Tongue (tissue), 2 donors: ENCODE data around the gene FGF14. TPM values are rescaled to one million over a fixed set of nuclear protein-coding genes. Genes with fewer than 3 reads are reported as not detected.
"Not testable (repeated sequence)": the region's sequence is repeated elsewhere in the genome, so short reads cannot be mapped to it uniquely, and the experiment has no call there.

ENCODE experiments used
- DNase-seq: peaks from one replicate; pipeline ENCODE4 v3.0.0-alpha.2; 2015
- total RNA-seq: library from RNA; depleted of rRNA; stranded (reverse); fragments of >200 nt; gene quantifications from one replicate; pipeline ENCODE4 v1.2.3, GENCODE V29; 2014

The FGF14 gene
- total RNA-seq, 1 donor from 2014 or later: 0.21 TPM

DNA sequence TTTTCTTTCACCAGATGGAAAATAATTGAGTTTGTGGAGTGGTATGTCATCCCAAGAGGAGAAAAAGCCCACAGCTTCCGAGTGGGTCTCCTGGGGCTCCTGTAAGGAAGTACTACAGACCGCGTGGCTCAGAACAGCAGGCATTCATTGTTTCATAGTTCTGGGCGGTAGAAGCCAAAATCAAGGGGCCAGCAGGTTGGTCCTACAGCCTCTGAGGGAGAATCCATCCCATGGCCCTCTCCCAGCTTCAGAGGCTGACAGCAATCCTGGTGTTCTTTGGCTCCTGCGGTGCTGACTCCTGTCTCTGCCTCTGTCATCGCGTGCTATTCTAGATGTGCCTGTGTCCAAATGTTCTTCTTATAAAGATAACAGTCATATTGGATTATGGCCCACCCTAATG lies 362.6 kb downstream of the FGF14 start:
- DNase-seq: no peak

GRCh38 chr13:102038787-102039186 lies 363.1 kb downstream of the FGF14 start:
- no peak for DNase-seq

DNA sequence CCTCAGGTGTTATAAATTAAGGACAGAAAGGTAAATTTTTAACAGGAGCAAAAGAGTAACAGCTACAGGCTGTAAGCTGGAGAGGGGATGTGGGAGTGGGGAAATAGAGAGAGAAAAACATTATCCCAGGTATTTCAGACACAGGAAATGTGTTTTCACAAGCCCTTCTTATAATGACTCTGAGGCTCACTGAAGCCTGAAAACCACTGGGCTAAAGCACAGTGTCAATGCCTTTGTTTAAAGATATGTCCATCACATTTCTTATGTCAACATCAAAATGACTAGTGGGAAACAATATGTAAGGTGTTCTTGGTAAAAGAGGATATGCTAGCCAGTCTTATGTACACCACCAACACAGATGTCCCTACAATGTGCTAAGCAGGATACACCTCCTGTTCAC lies 365.9 kb downstream of the FGF14 start:
- no peak for DNase-seq

DNA sequence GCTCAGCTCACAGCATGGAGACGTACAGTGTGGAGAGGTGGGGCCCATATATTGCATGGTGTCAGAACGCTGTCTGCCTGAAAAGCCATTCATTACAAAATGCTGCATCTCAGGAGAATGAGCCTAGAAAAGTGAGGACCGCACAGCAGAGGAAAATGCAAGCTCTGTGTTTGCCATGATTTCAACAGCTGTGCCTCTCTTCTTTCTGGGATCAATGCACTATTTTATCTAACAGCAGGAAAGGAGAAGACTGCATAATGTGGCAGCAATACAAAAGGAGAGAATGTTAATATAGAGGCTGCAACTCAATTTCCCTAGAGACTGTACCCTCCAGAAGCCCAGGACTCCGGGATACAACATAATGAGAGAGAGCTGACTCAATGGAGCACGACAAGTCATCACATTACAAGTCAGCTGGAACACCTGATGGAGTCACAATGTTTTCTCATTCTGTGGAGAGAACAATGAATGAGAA lies 368.0 kb downstream of the FGF14 start:
- DNase-seq: no peak

DNA sequence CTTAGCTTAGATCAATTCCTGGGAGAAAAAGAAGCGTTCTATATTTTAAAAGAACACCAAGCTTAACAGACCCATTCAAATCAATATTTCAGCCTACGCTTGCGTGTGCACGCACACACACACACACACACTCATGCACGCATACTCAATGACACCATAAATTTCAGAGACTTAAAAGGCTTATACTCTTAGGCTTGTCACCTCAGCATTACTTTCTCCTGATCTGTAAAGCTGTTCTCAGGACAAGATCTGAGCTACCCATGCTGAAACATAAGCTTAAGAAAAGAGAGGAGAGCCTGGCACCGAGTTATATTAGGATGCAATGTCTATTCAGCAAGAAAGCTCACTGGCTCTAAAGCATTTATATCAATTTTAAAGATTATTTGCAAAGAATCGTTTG lies 368.5 kb downstream of the FGF14 start:
- DNase-seq: no peak

- DNase-seq: no peak
Observed at GRCh38 chr13:102028868-102029267, 373.0 kb downstream of the FGF14 start.

DNA sequence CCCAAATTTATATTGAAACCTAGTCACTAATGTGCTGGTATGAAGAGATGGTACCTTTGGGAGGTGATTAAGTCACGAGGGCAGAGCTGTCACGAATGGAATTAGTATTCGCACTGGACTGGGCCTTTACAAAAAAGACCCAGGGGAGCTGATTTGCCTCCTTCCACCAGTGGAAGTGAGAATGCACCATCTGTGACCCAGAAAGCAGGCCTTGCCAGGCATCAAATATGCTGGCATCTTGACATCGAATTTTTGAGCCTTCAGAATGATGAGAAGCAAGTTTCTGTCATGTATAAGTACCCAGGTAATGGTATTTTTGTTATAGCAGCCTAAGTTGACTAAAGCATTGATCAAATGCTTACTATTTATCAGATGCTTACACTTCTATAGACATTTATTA lies 373.6 kb downstream of the FGF14 start:
- DNase-seq: no peak

GRCh38 chr13:102021777-102022176 lies 380.1 kb downstream of the FGF14 start:
- DNase-seq: no peak

GRCh38 chr13:102020611-102021216 lies 381.1 kb downstream of the FGF14 start:
- no peak for DNase-seq

GRCh38 chr13:102018716-102019115 lies 383.1 kb downstream of the FGF14 start:
- DNase-seq: no peak

- no peak for DNase-seq
Observed at GRCh38 chr13:102017248-102017647, 384.6 kb downstream of the FGF14 start.

DNA sequence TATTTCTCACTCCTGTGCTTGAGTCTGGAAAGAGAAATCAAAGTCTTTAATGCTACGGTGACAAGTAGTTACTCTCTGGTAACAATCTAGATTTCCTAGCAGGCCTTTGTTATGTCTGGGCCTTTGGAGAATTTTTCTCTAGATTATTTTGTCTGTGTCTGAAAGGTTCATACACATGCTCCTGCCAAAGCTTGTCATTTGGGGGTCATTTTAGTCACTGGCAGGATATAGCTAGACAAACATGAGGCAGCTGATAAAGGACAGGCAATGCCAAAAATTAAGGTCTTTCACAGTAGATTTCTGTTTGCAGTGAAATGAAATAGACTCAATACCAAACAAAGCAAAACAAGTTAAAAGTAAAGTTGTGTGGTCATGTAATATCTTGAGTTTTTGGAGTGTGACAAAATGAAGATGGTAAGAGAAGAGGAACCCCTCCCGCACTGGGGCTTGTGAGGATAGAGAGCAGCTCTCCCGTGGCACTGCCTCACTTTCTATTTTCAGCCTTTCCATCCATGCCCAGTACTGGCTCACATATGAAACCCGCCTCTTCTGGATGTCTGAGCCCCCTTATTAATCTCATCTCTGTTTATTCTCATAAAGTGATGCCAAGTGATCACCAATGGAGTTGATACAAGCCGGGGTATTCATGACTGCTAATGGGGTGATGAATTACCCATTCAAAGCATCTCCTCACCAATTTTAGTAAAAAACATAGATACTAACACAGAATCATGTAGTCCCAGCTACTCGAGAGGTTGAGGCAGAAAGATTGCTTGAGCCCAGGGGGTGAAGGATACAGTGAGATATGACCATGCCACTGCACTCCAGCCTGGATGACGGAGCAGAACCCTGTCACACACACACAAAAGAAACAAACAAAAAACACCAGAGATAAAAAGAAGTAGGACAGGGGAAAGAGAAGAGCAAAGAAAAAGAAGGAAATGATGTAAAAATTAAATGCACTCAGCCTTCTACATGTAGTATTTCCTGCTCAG lies 389.3 kb downstream of the FGF14 start:
- no peak for DNase-seq

GRCh38 chr13:102011455-102011854 lies 390.4 kb downstream of the FGF14 start:
- not testable (repeated sequence) for DNase-seq

GRCh38 chr13:102003848-102004570 lies 397.8 kb downstream of the FGF14 start:
- no peak for DNase-seq

DNA sequence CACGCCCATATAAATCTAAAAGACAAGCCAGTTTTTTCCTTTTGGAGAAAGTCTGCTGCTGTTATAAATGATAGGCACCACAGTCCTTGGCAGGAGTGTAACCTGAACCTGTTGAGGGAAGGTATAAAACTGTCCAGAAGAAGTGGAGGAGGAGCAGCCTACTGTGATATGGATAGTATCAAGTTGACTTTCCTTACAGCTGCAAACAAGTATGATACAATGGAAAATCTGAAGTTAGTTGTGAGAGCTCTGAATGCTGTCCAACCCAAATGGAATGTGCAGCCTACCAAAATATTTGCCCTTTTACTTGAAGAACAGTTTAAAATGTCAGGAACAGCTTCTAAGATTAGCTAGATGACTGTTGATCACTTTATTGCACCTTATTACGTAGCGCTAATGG lies 399.6 kb downstream of the FGF14 start:
- DNase-seq: peak; percentile 21

GRCh38 chr13:102000764-102001163 lies 401.1 kb downstream of the FGF14 start:
- DNase-seq: no peak

DNA sequence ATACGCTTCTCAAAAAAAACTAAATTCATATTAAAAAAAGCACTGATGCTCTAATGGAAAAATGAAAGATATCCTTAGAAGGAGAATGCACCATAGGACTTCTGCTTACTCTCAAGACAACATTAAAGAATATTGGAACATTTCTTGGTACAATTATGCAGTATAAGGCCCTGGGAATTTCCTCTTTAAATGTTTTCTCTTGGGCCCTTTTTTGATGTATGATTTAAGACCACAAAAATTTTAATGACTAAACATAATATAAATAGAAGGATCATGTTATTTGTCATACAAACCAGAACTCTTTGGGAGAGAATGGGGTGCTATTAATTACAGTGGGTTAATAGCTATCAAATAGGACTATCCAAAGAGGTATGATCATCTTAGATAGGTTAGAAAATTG lies 403.7 kb downstream of the FGF14 start:
- DNase-seq: no peak

DNA sequence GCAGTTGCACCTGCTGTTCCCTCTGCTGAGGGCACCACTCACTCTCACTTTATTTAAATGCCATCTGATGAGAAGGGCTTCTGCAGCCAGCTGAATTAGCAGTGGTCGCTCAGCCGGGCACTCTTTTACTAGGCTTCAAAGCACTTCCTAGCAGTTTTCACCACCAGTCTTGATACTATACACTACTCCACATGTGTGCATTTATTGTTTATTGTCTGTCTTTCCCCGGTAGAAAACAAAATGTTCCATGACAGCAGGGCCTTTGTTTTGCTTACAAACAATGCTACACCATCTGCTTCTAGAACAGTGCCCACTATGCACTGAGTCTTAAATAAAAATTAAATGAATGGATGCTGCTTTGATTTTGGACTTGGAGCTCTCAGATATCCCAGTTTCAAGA lies 404.9 kb downstream of the FGF14 start:
- no peak for DNase-seq

GRCh38 chr13:101989798-101990350 lies 412.0 kb downstream of the FGF14 start:
- DNase-seq: no peak

DNA sequence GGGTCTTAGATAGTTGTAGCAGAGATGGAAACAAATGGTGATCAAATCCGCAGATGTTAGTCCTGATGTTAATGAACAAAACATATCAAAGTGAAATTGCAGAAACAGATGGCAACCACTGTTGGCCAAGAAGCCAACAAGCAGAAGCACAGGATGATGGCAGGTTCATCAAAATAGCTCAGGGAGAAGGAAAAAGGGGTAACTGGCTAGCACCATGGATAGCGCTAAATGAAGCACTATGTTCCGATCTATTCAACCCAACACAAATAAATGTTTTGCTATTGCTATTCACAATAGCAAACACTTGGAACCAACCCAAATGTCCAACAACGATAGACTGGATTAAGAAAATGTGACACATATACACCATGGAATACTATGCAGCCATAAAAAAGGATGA lies 413.7 kb downstream of the FGF14 start:
- no peak for DNase-seq

GRCh38 chr13:101986316-101986715 lies 415.5 kb downstream of the FGF14 start:
- no peak for DNase-seq

- no peak for DNase-seq
Observed at GRCh38 chr13:101985321-101985720, 416.5 kb downstream of the FGF14 start.

DNA sequence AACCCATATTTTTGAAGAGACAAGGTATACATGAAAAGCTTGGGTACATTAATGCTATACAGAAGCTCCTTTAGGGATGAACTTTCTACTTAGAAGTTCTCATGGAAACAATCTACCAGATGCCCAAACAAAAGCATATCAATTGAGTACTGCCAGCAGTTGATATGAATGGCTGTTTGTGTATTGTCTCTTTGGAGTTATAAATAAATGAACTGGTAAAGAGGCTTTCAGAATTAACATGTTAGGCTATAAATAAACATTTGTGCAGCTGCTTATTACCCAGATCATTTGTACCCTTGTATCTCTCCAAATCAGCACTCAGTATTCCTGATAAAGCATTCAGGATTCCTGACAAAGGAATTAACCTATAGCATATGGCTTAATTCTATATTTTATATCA lies 418.9 kb downstream of the FGF14 start:
- peak; percentile 2 for DNase-seq
